ENCODE results near the gene ACO2. TPM values are rescaled to one million over a fixed set of nuclear protein-coding genes. Genes with fewer than 3 reads are reported as not detected.
"Not testable (repeated sequence)": the region's sequence is repeated elsewhere in the genome, so short reads cannot be mapped to it uniquely, and the experiment has no call there.

ACO2 gene
- total RNA-seq, 1 donor from 2014 or later: 114 TPM

DNA sequence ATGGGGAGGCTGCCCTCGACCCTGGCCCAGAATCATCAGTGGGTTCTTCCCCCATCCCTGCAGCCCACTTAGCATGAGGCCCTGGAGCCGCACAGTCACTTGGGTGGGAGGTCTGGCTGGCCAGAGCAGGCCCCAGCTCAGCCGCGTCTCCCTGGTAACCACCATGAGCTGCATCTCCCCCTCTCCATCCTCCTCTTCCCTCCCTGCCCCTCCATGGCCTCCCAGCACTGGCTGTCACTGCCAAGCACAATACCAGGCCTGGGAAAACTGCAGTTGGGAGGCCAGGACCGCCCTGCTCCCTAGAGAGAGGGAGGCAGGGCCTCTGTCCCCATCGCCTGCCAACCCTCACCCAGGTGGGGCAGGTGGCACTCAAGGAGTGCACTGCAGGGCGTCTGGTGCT is 99.9 kb downstream of the ACO2 start:
- Mint-ChIP-seq H3K36me3 (ENCODE audit: unreplicated experiment) (no peaks in the 10 kb centered on the region), H3K4me1 (ENCODE audit: low read depth, unreplicated experiment) (no peaks in the 10 kb centered on the region), H3K27ac (ENCODE audit: unreplicated experiment) (no peak overlapping the region), H3K4me3 (ENCODE audit: unreplicated experiment) (no peak overlapping the region), H3K27me3 (ENCODE audit: unreplicated experiment) (peaks cover 5% of the 10 kb centered on the region), H3K9me3 (ENCODE audit: unreplicated experiment) (peaks cover 9% of the 10 kb centered on the region)
- DNase-seq: no peak
- TF ChIP-seq, protein P1, sequence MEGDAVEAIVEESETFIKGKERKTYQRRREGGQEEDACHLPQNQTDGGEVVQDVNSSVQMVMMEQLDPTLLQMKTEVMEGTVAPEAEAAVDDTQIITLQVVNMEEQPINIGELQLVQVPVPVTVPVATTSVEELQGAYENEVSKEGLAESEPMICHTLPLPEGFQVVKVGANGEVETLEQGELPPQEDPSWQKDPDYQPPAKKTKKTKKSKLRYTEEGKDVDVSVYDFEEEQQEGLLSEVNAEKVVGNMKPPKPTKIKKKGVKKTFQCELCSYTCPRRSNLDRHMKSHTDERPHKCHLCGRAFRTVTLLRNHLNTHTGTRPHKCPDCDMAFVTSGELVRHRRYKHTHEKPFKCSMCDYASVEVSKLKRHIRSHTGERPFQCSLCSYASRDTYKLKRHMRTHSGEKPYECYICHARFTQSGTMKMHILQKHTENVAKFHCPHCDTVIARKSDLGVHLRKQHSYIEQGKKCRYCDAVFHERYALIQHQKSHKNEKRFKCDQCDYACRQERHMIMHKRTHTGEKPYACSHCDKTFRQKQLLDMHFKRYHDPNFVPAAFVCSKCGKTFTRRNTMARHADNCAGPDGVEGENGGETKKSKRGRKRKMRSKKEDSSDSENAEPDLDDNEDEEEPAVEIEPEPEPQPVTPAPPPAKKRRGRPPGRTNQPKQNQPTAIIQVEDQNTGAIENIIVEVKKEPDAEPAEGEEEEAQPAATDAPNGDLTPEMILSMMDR (IDR thresholded peaks at IDR 0.05; ENCODE audit: partially characterized antibody, unreplicated experiment): no peak

DNA sequence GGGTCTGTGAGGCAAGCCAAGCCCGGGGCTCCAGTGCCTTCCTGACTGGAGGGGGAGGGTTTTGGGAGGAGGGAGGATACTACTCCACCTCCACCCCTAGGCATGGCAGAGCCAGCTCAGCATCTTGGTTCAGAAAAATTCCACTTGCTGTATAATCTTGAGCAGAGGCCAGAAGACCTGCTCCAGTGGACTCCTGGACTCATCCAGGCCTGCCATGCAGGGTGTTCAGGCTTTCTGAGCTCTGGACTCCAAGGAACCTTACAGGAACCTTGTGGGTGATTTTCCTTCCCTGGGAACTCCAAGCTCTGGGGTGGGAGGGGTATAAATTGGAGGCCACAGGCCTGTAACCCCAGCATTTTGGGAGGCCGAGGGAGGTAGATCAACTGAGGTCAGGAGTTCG is 101.3 kb downstream of the ACO2 start:
- peaks cover 9% of the 10 kb centered on the region for H3K9me3 Mint-ChIP-seq (ENCODE audit: unreplicated experiment)
- peaks cover 5% of the 10 kb centered on the region for H3K27me3 Mint-ChIP-seq (ENCODE audit: unreplicated experiment)
- no peak overlapping the region for H3K4me3 Mint-ChIP-seq (ENCODE audit: unreplicated experiment)
- no peaks in the 10 kb centered on the region for H3K4me1 Mint-ChIP-seq (ENCODE audit: low read depth, unreplicated experiment)
- TF ChIP-seq, protein P1 (IDR thresholded peaks at IDR 0.05; ENCODE audit: partially characterized antibody, unreplicated experiment): no peak
- DNase-seq: no peak
- H3K36me3 Mint-ChIP-seq (ENCODE audit: unreplicated experiment): no peaks in the 10 kb centered on the region
- H3K27ac Mint-ChIP-seq (ENCODE audit: unreplicated experiment): no peak overlapping the region

DNA sequence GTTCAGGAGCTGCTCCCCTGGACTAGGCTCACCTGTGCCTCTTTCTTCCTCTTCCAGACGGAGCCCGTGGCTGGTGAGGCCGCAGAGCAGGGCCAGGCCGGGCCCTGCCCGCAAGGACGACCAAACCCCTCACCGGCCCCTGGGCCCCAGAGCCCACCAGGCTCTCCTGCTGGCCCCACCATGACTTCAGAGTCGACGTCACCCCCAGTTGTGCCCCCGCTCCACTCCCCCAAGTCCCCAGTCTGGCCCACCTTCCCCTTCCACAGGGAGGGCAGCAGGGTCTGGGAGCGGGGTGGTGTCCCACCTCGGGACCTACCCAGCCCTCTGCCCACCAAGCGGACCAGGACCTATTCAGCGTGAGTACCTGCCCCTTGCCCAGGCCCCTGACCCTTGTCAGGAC is 102.9 kb downstream of the ACO2 start:
- peaks cover 2% of the 10 kb centered on the region for H3K4me1 Mint-ChIP-seq (ENCODE audit: low read depth, unreplicated experiment)
- H3K27ac Mint-ChIP-seq (ENCODE audit: unreplicated experiment): no peak overlapping the region
- TF ChIP-seq, protein P1 (IDR thresholded peaks at IDR 0.05; ENCODE audit: partially characterized antibody, unreplicated experiment): no peak
- no peaks in the 10 kb centered on the region for H3K36me3 Mint-ChIP-seq (ENCODE audit: unreplicated experiment)
- no peak for DNase-seq
- H3K27me3 Mint-ChIP-seq (ENCODE audit: unreplicated experiment): peaks cover 6% of the 10 kb centered on the region
- peaks cover 7% of the 10 kb centered on the region for H3K9me3 Mint-ChIP-seq (ENCODE audit: unreplicated experiment)
- H3K4me3 Mint-ChIP-seq (ENCODE audit: unreplicated experiment): no peak overlapping the region

DNA sequence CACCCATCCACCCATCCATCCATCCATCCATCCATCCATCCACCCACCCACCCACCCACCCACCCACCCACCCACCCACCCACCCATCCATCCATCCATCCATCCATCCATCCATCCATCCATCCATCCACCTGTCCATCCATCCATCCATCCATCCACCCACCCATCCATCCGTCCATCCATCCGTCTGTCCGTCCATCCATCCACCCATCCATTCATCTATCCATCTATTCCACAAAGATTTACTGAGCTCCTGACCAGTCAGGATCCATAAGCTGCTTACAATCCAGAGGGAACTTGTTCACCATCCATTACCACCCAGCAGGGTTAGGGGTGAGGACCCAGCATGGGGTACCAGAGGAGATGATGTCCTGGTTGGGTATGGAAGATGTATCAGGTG is 103.4 kb downstream of the ACO2 start:
- not testable (repeated sequence) for H3K36me3 Mint-ChIP-seq (ENCODE audit: unreplicated experiment); H3K27ac Mint-ChIP-seq (ENCODE audit: unreplicated experiment); H3K4me1 Mint-ChIP-seq (ENCODE audit: low read depth, unreplicated experiment); H3K27me3 Mint-ChIP-seq (ENCODE audit: unreplicated experiment); H3K4me3 Mint-ChIP-seq (ENCODE audit: unreplicated experiment); H3K9me3 Mint-ChIP-seq (ENCODE audit: unreplicated experiment); DNase-seq

DNA sequence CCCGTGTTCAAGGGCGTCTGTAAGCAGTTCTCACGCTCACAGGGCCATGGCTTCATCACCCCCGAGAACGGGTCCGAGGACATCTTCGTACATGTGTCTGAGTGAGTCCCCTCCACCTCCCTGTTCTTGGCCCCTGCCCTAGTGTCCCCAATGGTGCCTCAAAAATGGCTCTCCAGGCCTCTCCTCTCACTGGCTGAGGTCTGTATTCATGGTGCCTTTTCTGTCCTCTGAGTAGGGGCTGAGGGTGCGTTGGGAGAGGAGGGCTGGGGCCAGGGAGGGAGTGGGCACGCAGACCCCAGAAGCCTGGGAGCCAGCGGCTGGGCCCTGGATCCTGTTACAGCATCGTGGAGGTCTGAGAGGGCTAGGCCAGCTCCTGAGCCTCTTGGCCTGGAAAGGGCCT is 104.8 kb downstream of the ACO2 start:
- TF ChIP-seq, protein P1 (IDR thresholded peaks at IDR 0.05; ENCODE audit: partially characterized antibody, unreplicated experiment): no peak
- no peak for DNase-seq
- no peaks in the 10 kb centered on the region for H3K36me3 Mint-ChIP-seq (ENCODE audit: unreplicated experiment)
- no peak overlapping the region for H3K27ac Mint-ChIP-seq (ENCODE audit: unreplicated experiment)
- peaks cover 7% of the 10 kb centered on the region for H3K9me3 Mint-ChIP-seq (ENCODE audit: unreplicated experiment)
- H3K4me3 Mint-ChIP-seq (ENCODE audit: unreplicated experiment): no peak overlapping the region
- H3K4me1 Mint-ChIP-seq (ENCODE audit: low read depth, unreplicated experiment): peaks cover 5% of the 10 kb centered on the region
- H3K27me3 Mint-ChIP-seq (ENCODE audit: unreplicated experiment): peaks cover 6% of the 10 kb centered on the region
